Activated CD4-positive, alpha-beta memory T cell treated with anti-CD3 and anti-CD28 coated beads for 36 hours (primary cell): Measurements from ENCODE around the gene ASPA. TPM values are rescaled to one million over a fixed set of nuclear protein-coding genes. Genes with fewer than 3 reads are reported as not detected.

Experiments used
- CTCF ChIA-PET: fragments of 350-600 bp; sonication (Branson Sonifier 250); formaldehyde crosslinking; loops from one replicate; lab custom pipeline; 2021; ENCODE audit warnings: antibody characterized with exemption, inconsistent platforms; lab: Charles Lee
- POLR2A ChIA-PET: fragments of 350-600 bp; sonication (Branson Sonifier 250); formaldehyde crosslinking; loops from one replicate; lab custom pipeline; 2021; ENCODE audit warnings: antibody characterized with exemption; lab: Charles Lee
- DNase-seq: peaks from one replicate; pipeline ENCODE4 v3.0.0-alpha.2; 2020
- H3K27ac Mint-ChIP-seq: one replicate; pipeline ENCODE4 v1.8.0; 2021; ENCODE audit warnings: mixed read lengths
- H3K27me3 Mint-ChIP-seq: one replicate; pipeline ENCODE4 v1.8.0; 2021; ENCODE audit warnings: mixed read lengths
- H3K36me3 Mint-ChIP-seq: one replicate; pipeline ENCODE4 v1.8.0; 2021; ENCODE audit warnings: mixed read lengths
- H3K4me1 Mint-ChIP-seq: one replicate; pipeline ENCODE4 v1.8.0; 2021; ENCODE audit warnings: low read depth, mixed read lengths
- H3K4me3 Mint-ChIP-seq: one replicate; pipeline ENCODE4 v1.8.0; 2021; ENCODE audit warnings: mild to moderate bottlenecking, mixed read lengths
- H3K9me3 Mint-ChIP-seq: one replicate; pipeline ENCODE4 v1.8.0; 2021; ENCODE audit warnings: mixed read lengths
- intact Hi-C: fragments of 100-400 bp; cut with micrococcal nuclease; formaldehyde crosslinking; loops from one replicate; pipeline ENCODE4 v1.15.1; 2023
- total RNA-seq, 2 experiments: library from RNA; stranded (reverse); gene quantifications; one replicate each; pipeline ENCODE4 v1.2.3, GENCODE V29; 2021

ASPA gene
- total RNA-seq, 2 experiments from 2014 or later = not detected

GRCh38 chr17:3475251-3475685 lies 529 bp upstream of the ASPA start:
- Mint-ChIP-seq H3K4me1 (peaks cover 5% of the 10 kb centered on the region), H3K36me3 (no peaks in the 10 kb centered on the region), H3K27ac (no peak overlapping the region), H3K9me3 (no peaks in the 10 kb centered on the region), H3K27me3 (peaks cover 5% of the 10 kb centered on the region), H3K4me3 (no peak overlapping the region)
- ChIA-PET POLR2A (no interaction called here), CTCF (no interaction called here)
- intact Hi-C loops = no loop called here
- no peak for DNase-seq

- H3K4me1 Mint-ChIP-seq = peaks cover 5% of the 10 kb centered on the region
- H3K36me3 Mint-ChIP-seq = no peaks in the 10 kb centered on the region
- H3K27ac Mint-ChIP-seq = no peak overlapping the region
- no peak overlapping the region for H3K4me3 Mint-ChIP-seq
- peaks cover 12% of the 10 kb centered on the region for H3K27me3 Mint-ChIP-seq
- ChIA-PET POLR2A (no interaction called here), CTCF (no interaction called here)
- H3K9me3 Mint-ChIP-seq = no peaks in the 10 kb centered on the region
- DNase-seq = no peak
- intact Hi-C loops = no loop called here
These were observed 4.2 kb downstream of the ASPA start for GRCh38 chr17:3479988-3480387.

GRCh38 chr17:3482852-3483251 lies 7.1 kb downstream of the ASPA start:
- POLR2A ChIA-PET = no interaction called here
- no peak for DNase-seq
- intact Hi-C loops = no loop called here

GRCh38 chr17:3485481-3486068 lies 9.8 kb downstream of the ASPA start:
- intact Hi-C loops = no loop called here
- Mint-ChIP-seq H3K27me3 (peaks cover 24% of the 10 kb centered on the region), H3K4me1 (no peaks in the 10 kb centered on the region), H3K36me3 (no peaks in the 10 kb centered on the region), H3K27ac (no peak overlapping the region), H3K9me3 (no peaks in the 10 kb centered on the region), H3K4me3 (no peak overlapping the region)
- POLR2A ChIA-PET = no interaction called here
- CTCF ChIA-PET = no interaction called here
- no peak for DNase-seq

More at GRCh38 chr17:3482852-3483251, 7.1 kb downstream of the ASPA start:
- no peaks in the 10 kb centered on the region for H3K36me3 Mint-ChIP-seq
- CTCF ChIA-PET = no interaction called here
- no peak overlapping the region for H3K27ac Mint-ChIP-seq
- no peaks in the 10 kb centered on the region for H3K9me3 Mint-ChIP-seq
- no peak overlapping the region for H3K4me3 Mint-ChIP-seq
- peaks cover 22% of the 10 kb centered on the region for H3K27me3 Mint-ChIP-seq
- no peaks in the 10 kb centered on the region for H3K4me1 Mint-ChIP-seq

GRCh38 chr17:3497101-3497500 lies 21.3 kb downstream of the ASPA start:
- no peaks in the 10 kb centered on the region for H3K4me1 Mint-ChIP-seq
- intact Hi-C loops = no loop called here
- POLR2A ChIA-PET = no interaction called here

GRCh38 chr17:3501344-3501743 lies 25.5 kb downstream of the ASPA start:
- ChIA-PET POLR2A (no interaction called here), CTCF (no interaction called here)
- Mint-ChIP-seq H3K4me1 (no peaks in the 10 kb centered on the region), H3K27me3 (peaks cover 3% of the 10 kb centered on the region), H3K9me3 (no peaks in the 10 kb centered on the region), H3K36me3 (no peaks in the 10 kb centered on the region), H3K4me3 (no peak overlapping the region), H3K27ac (no peak overlapping the region)
- no peak for DNase-seq
- intact Hi-C loops = no loop called here

More at GRCh38 chr17:3497101-3497500, 21.3 kb downstream of the ASPA start:
- CTCF ChIA-PET = no interaction called here
- Mint-ChIP-seq H3K4me3 (no peak overlapping the region), H3K27ac (no peak overlapping the region), H3K36me3 (no peaks in the 10 kb centered on the region), H3K27me3 (peaks cover 1% of the 10 kb centered on the region), H3K9me3 (no peaks in the 10 kb centered on the region)
- DNase-seq = no peak

GRCh38 chr17:3502466-3502865 lies 26.7 kb downstream of the ASPA start:
- no peak for DNase-seq
- ChIA-PET POLR2A (no interaction called here), CTCF (no interaction called here)
- Mint-ChIP-seq H3K27ac (no peak overlapping the region), H3K36me3 (no peaks in the 10 kb centered on the region), H3K4me3 (no peak overlapping the region), H3K27me3 (peaks cover 5% of the 10 kb centered on the region), H3K9me3 (no peaks in the 10 kb centered on the region), H3K4me1 (no peaks in the 10 kb centered on the region)
- intact Hi-C loops = no loop called here

GRCh38 chr17:3503285-3503684 lies 27.5 kb downstream of the ASPA start:
- Mint-ChIP-seq H3K9me3 (no peaks in the 10 kb centered on the region), H3K27ac (no peak overlapping the region), H3K4me3 (no peak overlapping the region), H3K27me3 (peaks cover 5% of the 10 kb centered on the region), H3K4me1 (no peaks in the 10 kb centered on the region), H3K36me3 (no peaks in the 10 kb centered on the region)
- CTCF ChIA-PET = no interaction called here
- DNase-seq = no peak
- POLR2A ChIA-PET = no interaction called here
- intact Hi-C loops = no loop called here

- H3K4me3 Mint-ChIP-seq = no peak overlapping the region
- no peaks in the 10 kb centered on the region for H3K4me1 Mint-ChIP-seq
- H3K36me3 Mint-ChIP-seq = no peaks in the 10 kb centered on the region
- CTCF ChIA-PET = no interaction called here
- POLR2A ChIA-PET = no interaction called here
- H3K27me3 Mint-ChIP-seq = peaks cover 5% of the 10 kb centered on the region
- intact Hi-C loops = no loop called here
- no peak overlapping the region for H3K27ac Mint-ChIP-seq
- no peak for DNase-seq
- H3K9me3 Mint-ChIP-seq = peaks cover 2% of the 10 kb centered on the region
These were observed 29.2 kb downstream of the ASPA start for GRCh38 chr17:3505008-3505407.

GRCh38 chr17:3506054-3506453 lies 30.3 kb downstream of the ASPA start:
- H3K36me3 Mint-ChIP-seq = no peaks in the 10 kb centered on the region
- H3K27ac Mint-ChIP-seq = no peak overlapping the region
- peaks cover 2% of the 10 kb centered on the region for H3K9me3 Mint-ChIP-seq
- H3K4me1 Mint-ChIP-seq = no peaks in the 10 kb centered on the region
- ChIA-PET POLR2A (no interaction called here), CTCF (no interaction called here)
- intact Hi-C loops = no loop called here
- DNase-seq = no peak
- H3K27me3 Mint-ChIP-seq = peaks cover 5% of the 10 kb centered on the region
- H3K4me3 Mint-ChIP-seq = no peak overlapping the region

- no peak for DNase-seq
- no peak overlapping the region for H3K4me3 Mint-ChIP-seq
- CTCF ChIA-PET = no interaction called here
- H3K36me3 Mint-ChIP-seq = no peaks in the 10 kb centered on the region
- intact Hi-C loops = no loop called here
- H3K4me1 Mint-ChIP-seq = no peaks in the 10 kb centered on the region
- POLR2A ChIA-PET = no interaction called here
- no peak overlapping the region for H3K27ac Mint-ChIP-seq
- H3K27me3 Mint-ChIP-seq = peaks cover 5% of the 10 kb centered on the region
- peaks cover 2% of the 10 kb centered on the region for H3K9me3 Mint-ChIP-seq
These were observed 31.3 kb downstream of the ASPA start for GRCh38 chr17:3507071-3507470.

- Mint-ChIP-seq H3K4me1 (no peaks in the 10 kb centered on the region), H3K4me3 (no peak overlapping the region), H3K9me3 (peaks cover 2% of the 10 kb centered on the region), H3K27ac (no peak overlapping the region), H3K36me3 (no peaks in the 10 kb centered on the region), H3K27me3 (peaks cover 5% of the 10 kb centered on the region)
- no peak for DNase-seq
- CTCF ChIA-PET = no interaction called here
- intact Hi-C loops = no loop called here
- POLR2A ChIA-PET = no interaction called here
These were observed 32.1 kb downstream of the ASPA start for GRCh38 chr17:3507869-3508268.

- peaks cover 2% of the 10 kb centered on the region for H3K9me3 Mint-ChIP-seq
- POLR2A ChIA-PET = no interaction called here
- no peaks in the 10 kb centered on the region for H3K36me3 Mint-ChIP-seq
- no peak overlapping the region for H3K4me3 Mint-ChIP-seq
- intact Hi-C loops = no loop called here
- DNase-seq = no peak
- CTCF ChIA-PET = no interaction called here
- peaks cover 2% of the 10 kb centered on the region for H3K27me3 Mint-ChIP-seq
- no peaks in the 10 kb centered on the region for H3K4me1 Mint-ChIP-seq
- no peak overlapping the region for H3K27ac Mint-ChIP-seq
These were observed 34.3 kb downstream of the ASPA start for GRCh38 chr17:3510090-3510489.
